GM04504 (cell line): ENCODE measurements around the gene REG4.
"Not testable (repeated sequence)": the region's sequence is repeated elsewhere in the genome, so short reads cannot be mapped to it uniquely, and the experiment has no call there.

Source experiments
- DNase-seq: peaks from one replicate; pipeline ENCODE4 v3.0.0-alpha.2; 2012; ENCODE audit warnings: low read depth

The REG4 gene

GRCh38 chr1:119806489-119806888 is 4.8 kb downstream of the REG4 start:
- DNase-seq, result no peak

- no peak for DNase-seq
Observed at GRCh38 chr1:119805746-119806145, 5.5 kb downstream of the REG4 start.

- DNase-seq, result no peak
Observed at GRCh38 chr1:119805247-119805646, 6.0 kb downstream of the REG4 start.

GRCh38 chr1:119799599-119800177 is 11.6 kb downstream of the REG4 start:
- DNase-seq, result no peak

- no peak for DNase-seq
Observed at GRCh38 chr1:119799003-119799402, 12.3 kb downstream of the REG4 start.

- no peak for DNase-seq
Observed at GRCh38 chr1:119797606-119798005, 13.7 kb downstream of the REG4 start.

- DNase-seq, result no peak
Observed at GRCh38 chr1:119797162-119797561, 14.1 kb downstream of the REG4 start.

- no peak for DNase-seq
Observed at GRCh38 chr1:119795261-119796200, 15.7 kb downstream of the REG4 start.

- no peak for DNase-seq
Observed at GRCh38 chr1:119794876-119795240, 16.4 kb downstream of the REG4 start.

- DNase-seq, result no peak
Observed at GRCh38 chr1:119794230-119794875, 16.9 kb downstream of the REG4 start.

GRCh38 chr1:119791377-119791776 is 19.9 kb downstream of the REG4 start:
- no peak for DNase-seq

GRCh38 chr1:119790451-119791198 is 20.6 kb downstream of the REG4 start:
- no peak for DNase-seq

- no peak for DNase-seq
Observed at GRCh38 chr1:119787776-119788175, 23.5 kb downstream of the REG4 start.

GRCh38 chr1:119786473-119787050 is 24.7 kb downstream of the REG4 start:
- DNase-seq, result not testable (repeated sequence)

- DNase-seq, result not testable (repeated sequence)
Observed at GRCh38 chr1:119786046-119786445, 25.2 kb downstream of the REG4 start.

GRCh38 chr1:119784191-119784781 is 27.0 kb downstream of the REG4 start:
- no peak for DNase-seq

- DNase-seq, result no peak
Observed at GRCh38 chr1:119783354-119784185, 27.7 kb downstream of the REG4 start.

- no peak for DNase-seq
Observed at GRCh38 chr1:119782631-119783325, 28.5 kb downstream of the REG4 start.

- no peak for DNase-seq
Observed at GRCh38 chr1:119781434-119782210, 29.6 kb downstream of the REG4 start.
